Fibroblast of skin of right biceps (primary cell): ENCODE data around the gene HOXD9.
A peak's percentile ranks its signal among the peaks of the same experiment; 100 is the strongest.

Experiments used
- DNase-seq: peaks from one replicate; pipeline ENCODE4 v3.0.0-alpha.2; 2013

HOXD9 gene

GRCh38 chr2:176111846-176112374, 10.6 kb upstream of the HOXD9 start:
- no peak for DNase-seq

- no peak for DNase-seq
These were observed 9.9 kb upstream of the HOXD9 start for GRCh38 chr2:176112375-176113302.

DNA sequence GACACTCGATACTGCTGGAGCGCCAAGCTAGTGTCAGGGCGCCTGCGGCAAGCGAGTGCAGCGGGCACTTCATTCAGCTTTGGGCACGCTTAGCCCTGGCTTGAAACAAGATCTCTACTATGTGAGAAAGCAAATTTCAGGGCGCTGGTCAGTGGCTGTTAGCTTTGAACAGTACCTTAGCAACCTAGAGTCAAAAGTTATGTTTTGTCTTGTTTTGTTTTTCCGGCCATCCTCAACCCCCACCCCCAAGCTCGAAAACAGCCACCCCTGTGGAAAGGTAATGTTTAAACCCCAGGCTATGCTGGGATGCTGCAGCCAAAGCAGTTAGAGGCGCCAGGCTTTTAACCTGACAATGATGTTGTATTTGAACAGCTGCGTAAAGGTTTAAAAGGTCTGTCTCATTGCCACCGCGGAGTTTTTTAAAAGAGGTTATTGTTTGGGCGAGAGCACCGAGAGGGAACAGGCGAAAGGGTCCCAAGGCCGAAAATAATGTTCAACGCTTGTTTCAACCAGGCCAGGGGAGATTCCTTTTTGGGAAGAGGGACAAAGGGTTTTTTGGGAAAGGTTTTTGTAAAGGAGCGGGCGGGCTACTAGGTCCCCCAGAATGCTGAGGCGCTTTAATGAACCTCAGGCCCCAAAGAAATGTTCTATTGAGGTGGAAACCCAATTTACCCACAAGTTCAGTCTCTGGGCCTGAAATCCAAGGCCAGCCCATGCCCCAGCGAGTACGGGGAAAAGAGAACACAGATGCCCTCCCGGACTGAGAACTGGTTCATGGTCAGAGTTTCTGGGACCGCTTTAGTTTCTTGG, 8.2 kb upstream of the HOXD9 start:
- no peak for DNase-seq

- no peak for DNase-seq
These were observed 7.4 kb upstream of the HOXD9 start for GRCh38 chr2:176114930-176115625.

DNA sequence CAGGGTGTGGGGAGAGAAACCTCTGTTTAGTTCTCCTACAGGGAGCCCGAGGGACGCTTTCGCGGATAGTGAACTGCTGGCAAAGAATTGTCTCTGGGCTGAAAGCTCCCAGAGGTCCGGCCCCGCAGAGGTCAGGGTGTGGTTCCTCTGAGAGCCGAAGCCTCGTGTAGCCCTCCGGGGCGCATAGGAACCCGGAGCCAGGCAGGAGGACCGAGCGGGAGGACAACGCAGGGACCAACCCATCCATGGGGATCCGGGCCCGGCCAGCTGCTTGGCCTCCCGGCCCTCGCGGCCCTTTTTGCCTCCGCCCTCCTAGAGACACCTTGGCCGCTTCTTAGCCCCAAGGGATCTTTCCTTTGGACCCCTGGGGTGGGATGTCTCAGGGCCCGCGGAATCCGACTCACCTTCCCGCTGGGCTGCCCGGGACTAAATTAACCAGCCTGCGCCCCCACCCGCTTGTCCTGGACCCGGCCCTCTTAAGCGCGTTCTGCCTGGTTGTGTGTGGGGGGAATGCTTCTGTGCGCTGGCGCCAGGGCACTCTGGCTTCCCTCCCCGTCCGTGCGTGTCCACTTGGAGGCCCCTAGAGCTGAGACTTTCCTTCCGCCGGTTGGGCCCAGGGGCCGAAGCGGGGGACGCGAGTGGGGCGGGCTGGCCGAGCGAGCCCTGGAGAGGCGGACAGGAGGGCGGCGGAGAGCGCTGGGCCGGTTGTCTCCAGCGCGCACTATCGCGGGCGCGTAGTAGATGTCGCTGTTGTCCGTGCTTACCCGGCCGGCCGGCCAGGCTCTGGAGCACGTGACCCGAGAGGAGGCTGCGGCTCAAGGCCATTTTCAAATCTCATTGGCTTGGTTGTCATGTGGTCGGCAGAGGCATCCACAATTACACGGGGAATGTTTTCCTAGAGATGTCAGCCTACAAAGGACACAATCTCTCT, 6.4 kb upstream of the HOXD9 start, which contains the start of gene HOXD10:
Gene HOXD10 (plus strand): TSS at position 896 of the 931 bp plus-strand sequence. CDS start 56 bp downstream, outside the sequence.
- DNase-seq = peak; percentile 83

DNA sequence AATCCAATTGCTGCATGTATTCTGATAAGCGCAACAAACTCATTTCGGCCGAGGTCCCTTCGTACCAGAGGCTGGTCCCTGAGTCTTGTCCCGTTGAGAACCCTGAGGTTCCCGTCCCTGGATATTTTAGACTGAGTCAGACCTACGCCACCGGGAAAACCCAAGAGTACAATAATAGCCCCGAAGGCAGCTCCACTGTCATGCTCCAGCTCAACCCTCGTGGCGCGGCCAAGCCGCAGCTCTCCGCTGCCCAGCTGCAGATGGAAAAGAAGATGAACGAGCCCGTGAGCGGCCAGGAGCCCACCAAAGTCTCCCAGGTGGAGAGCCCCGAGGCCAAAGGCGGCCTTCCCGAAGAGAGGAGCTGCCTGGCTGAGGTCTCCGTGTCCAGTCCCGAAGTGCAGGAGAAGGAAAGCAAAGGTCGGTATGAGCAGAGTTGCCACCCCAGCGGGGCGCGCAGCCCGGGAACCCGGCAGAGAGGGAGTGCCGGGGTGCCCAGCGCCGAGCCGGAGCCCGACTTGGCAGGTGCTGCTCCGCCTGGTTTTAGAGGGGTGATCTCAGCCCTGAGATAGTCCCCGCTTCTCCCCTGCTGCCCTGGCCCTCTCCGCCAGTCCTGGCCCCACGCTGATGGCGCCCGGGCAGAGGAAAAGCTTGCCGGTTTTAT, 5.2 kb upstream of the HOXD9 start:
- no peak for DNase-seq

DNA sequence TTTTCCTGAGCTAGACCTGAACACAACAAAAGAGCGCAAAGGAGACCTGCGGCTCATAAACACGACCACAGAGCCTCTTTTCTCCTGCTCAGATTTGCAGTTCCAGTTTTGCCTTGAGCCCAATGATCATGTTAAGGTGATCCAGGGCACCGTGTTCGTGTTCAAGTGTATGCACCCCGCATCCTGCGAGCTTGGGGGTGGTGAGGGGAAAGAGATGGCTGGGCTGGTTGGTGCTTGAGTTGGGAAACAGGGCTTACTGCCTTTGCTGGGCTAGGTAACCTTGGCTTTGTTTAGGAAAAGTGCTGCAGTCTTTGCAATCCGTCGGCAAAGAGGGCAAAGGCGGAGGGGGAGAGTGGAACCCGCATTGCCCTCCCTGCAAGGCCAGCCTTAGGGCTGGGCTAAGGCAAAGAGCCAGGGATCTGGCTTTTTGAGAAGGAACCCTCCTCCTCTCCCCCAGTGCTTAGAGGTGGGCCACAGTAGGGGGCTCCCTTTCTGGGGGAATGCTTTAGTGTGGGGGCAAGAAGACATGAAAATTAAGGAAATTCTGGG, 4.6 kb upstream of the HOXD9 start:
- DNase-seq = no peak

DNA sequence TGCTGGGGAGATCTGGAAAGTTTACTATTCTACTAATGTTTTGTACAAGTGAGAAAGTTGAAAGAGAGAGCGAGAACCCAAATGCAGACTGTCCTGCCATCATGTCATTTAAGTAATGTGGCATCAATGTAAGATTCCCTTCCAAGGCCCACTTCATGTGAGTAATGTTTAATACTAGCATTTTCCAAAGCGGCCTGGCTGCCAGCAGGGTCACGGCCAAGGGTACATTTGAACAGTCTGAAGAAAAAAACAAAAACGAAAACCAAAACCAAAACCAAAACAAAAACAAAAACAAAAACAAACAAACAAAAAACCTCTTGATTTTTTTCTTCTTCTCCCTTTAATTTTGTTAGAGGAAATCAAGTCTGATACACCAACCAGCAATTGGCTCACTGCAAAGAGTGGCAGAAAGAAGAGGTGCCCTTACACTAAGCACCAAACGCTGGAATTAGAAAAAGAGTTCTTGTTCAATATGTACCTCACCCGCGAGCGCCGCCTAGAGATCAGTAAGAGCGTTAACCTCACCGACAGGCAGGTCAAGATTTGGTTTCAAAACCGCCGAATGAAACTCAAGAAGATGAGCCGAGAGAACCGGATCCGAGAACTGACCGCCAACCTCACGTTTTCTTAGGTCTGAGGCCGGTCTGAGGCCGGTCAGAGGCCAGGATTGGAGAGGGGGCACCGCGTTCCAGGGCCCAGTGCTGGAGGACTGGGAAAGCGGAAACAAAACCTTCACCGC, 3.7 kb upstream of the HOXD9 start:
- DNase-seq = peak; percentile 58

DNA sequence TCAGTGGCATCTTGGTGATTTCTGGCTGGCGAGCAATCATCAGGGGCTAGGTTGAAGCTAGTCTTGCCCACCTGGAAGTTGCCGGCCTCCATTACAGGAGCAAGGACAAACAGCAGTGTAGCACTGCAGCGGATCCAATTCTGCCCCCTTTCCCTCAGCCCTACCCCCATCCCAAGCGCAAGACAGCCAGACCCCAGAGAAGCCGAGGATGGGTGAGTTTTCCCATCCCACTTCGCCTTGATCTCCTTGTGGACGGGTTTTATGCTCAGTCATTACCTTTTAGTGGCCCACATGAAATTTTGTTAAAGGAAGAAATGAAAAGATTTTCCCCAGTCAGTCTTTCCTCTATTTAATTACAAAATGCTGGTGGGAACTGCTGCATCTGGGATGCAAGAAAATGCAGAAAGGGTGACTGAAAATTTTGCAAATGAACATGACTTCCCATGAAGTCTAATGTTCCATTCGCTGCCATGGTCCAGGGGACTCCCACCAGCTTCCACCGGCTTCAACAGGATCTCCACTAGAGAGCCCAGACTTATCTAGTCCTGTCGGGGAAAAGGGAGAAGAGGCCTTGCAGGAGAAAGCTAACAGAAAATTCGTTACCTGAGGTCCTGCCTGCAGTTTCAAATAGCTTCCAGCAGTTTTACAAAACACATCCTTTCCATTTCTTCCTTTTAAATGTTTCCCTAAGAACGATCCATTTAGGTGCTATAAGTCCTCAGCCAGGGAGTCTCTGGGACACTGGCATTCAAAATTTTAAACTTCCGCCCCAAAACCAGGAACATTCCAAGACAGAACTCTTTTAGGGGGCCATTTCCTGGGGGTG, 1.9 kb upstream of the HOXD9 start:
- no peak for DNase-seq

DNA sequence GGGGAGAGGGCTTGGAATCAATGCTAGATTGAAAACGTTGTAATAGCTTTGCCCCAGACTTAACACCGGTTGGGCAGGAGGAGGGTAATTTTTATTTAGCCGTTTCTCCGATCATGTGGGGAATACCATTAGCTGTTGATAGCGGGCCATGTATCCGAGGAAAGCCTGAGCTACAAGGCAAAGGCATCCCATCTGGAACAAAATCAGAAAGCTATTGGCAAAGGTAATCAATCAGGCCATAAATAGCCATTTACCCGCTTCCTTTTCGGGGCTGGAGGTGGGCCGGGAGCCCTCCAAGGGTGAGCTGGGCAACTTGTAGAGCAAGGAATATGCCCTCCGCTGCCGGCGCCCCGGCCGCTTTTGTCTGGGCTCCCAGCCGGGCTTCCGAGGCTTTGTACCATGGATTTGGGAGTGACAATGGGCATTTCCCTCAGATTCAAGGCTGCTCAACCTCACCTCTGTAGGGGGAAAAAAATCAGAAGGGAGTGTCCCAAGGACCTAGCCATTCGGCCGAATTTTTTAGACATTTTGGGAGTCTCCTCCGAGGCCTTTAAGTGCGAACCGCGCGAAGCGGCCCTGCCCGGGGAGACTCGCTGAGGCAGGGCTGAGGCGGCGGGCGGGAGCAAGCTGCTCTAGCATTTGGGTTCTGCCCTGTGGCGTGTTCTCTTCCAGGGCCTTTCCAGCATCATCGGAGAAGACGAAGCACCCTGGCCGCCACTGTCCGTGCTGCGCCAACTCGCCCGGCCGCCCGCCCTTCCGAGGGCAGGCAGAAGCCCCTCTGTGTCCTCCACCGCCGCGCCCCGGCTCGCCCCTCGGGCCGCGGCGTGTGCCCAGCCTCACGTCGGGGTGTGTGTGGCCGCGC, 1.1 kb upstream of the HOXD9 start:
- DNase-seq = no peak

GRCh38 chr2:176122052-176122682, 352 bp upstream of the HOXD9 start:
- DNase-seq = no peak

DNA sequence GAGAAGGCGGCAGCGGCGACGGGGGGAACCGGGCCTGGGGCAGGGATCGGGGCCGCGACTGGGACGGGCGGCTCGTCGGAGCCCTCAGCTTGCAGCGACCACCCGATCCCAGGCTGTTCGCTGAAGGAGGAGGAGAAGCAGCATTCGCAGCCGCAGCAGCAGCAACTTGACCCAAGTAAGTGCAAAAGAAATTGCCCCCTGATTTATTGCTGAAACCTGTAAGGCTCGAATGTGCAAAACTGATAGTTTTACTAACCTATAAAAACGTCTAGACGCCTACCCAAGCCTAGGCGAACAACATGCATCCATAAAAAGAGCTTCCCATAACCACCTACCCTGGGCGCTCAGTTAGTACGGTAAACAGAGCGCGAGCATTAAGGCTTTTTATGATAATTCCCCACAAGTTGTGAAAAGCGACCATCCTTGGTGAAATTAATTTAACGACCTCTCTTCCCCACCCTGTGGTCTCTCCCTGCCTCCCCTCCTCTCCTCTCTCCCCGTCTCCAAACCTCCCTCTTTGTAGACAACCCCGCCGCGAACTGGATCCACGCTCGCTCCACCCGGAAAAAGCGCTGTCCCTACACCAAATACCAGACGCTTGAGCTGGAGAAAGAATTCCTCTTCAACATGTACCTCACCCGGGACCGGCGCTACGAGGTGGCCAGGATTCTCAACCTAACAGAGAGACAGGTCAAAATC, 1.0 kb downstream of the HOXD9 start:
- DNase-seq = no peak

GRCh38 chr2:176124110-176124946, 1.8 kb downstream of the HOXD9 start:
- no peak for DNase-seq

GRCh38 chr2:176124947-176125771, 2.6 kb downstream of the HOXD9 start:
- DNase-seq = no peak

GRCh38 chr2:176125772-176126054, 3.2 kb downstream of the HOXD9 start:
- no peak for DNase-seq
